GM12801 (cell line): ENCODE data around the gene GLI2.

Experiments
- TF ChIP-seq, protein P1 (sequence below): IDR thresholded peaks from one replicate; pipeline ENCODE4 v1.5.1; 2011; ENCODE audit warnings: control low read depth; ENCODE audit not compliant: insufficient read length; ENCODE audit errors: extremely low read depth

GLI2 gene

DNA sequence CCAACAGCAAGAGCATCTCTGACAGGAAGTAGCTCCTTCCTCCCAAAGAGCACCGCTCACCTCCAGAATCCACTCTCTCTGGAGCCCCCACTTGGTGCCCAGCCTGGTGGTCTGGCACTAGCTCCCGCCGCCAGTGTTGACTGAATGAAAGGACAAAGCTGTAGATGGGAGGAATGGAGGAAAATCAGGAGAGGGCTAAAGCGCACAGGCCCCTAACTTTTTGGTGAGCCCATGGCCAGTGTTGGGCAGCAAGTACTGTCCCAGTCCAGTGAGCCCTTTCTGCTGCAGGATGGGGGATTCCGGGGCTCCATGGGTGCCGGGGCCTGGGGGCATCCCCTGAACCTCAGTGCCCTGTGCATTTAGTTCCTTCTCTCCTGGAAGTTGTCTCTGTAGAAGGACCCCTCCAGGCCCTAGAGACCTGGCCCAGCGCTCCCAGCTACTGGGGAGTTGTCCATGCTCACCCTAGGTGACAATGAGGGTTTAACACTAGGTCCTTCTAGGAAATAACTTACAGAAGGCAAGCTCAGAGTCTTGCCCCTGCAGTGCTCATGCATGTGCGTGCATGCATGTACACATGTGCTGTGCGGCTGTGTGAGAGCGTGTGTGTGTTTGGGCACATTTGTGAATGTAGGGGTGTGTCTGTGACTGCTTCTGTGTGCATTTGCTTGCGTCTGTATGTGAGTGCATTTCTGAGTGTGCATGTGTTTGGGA, 33.6 kb downstream of the GLI2 start:
- TF ChIP-seq, protein P1, sequence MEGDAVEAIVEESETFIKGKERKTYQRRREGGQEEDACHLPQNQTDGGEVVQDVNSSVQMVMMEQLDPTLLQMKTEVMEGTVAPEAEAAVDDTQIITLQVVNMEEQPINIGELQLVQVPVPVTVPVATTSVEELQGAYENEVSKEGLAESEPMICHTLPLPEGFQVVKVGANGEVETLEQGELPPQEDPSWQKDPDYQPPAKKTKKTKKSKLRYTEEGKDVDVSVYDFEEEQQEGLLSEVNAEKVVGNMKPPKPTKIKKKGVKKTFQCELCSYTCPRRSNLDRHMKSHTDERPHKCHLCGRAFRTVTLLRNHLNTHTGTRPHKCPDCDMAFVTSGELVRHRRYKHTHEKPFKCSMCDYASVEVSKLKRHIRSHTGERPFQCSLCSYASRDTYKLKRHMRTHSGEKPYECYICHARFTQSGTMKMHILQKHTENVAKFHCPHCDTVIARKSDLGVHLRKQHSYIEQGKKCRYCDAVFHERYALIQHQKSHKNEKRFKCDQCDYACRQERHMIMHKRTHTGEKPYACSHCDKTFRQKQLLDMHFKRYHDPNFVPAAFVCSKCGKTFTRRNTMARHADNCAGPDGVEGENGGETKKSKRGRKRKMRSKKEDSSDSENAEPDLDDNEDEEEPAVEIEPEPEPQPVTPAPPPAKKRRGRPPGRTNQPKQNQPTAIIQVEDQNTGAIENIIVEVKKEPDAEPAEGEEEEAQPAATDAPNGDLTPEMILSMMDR = no peak

GRCh38 chr2:120769787-120770120, 34.1 kb downstream of the GLI2 start:
- TF ChIP-seq, protein P1 = no peak

DNA sequence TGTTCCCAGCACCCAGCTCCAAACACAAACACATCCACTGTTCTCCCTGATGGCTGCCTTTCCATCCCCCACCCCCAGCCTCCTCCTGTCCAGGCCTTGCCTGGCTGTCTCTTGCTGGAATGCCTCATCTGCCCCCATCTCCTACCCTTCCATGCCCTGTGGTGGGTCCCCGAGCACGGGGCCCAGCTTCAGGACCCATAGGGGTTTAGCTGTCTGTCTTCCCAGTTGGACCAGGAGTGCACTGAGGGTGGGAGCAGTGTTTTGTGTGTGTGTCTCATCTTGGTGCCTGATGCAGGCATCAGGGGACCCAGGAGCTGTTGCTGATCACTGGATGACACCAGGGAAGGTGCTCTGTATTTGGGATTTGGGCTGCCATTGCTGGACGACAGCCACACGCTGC, 34.5 kb downstream of the GLI2 start:
- TF ChIP-seq, protein P1 = no peak

DNA sequence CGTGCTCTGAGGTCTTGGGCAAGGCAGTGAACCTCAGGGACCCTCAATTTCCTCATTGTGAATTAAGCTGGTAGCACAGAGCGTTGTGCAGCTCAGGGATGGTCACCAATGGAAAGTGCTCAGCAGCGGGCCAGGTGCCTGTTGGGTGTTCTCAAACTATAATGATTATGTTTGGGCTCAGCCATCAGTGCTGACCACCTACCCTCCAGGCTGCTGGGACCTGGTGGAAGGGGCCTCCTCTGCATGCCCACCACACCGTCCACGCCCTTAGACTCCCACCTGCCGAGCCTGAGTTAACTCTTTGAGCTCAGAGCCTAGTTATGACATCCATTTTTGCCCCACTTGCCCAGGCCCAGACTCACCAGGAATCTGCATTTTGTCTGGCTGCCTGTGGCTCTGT, 35.0 kb downstream of the GLI2 start:
- TF ChIP-seq, protein P1 = no peak

DNA sequence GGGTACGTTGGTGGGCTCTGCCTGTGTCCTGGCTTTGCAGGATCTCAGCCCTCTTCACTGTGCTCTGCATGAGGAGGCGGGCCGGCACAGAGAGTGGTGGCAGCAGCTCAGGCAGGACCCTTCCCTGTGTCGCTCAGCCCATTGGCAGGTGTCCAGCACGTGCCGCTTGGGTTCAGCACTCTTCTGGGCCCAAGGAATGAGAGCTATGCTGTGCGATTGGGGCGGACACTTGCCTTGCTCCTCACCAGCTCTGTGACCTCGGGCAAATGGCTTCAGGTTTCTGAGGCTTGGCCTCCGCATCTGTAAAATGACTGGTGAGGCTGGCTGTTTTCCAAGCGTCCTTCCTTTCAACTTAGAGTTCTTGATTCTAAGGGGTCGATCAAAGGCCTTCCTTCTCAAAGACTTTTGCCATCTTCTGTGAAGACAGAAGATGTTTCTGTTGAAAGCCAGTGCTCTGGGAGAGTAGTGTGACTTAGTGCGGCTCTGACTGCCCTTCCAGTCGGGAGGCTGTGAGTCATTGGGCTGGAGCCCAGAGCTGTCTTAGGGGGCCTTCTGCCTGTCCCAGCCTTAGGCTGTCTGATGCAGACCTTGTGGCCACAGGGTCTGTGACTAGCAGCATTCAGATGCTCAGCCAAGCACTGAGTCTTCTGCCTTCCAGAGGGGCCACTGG, 35.6 kb downstream of the GLI2 start:
- TF ChIP-seq, protein P1 = no peak

DNA sequence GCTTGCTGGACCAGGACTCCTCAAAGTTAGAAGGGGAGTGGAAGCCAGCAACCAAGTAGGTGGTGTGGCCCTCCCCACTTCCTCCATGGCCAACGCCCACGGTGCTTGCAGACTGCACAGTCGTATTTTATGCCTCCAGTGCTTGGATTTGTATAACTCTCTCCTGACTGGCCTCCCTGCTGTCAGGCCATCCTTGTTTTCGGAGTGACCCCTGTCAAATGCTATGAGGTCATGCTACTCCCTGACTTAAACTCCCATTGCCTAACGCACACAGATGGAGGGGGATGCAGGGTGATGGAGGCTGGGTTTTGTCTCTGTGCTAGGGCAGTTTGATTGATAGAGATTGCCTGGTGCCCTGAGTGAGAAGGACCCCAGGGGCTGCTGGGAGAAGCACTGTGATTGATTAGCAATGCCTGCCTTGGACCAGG, 36.1 kb downstream of the GLI2 start:
- TF ChIP-seq, protein P1 = no peak

GRCh38 chr2:120772261-120772660, 36.6 kb downstream of the GLI2 start:
- TF ChIP-seq, protein P1 = no peak
